HepG2 (cell line): ENCODE data around the gene MILR1. TPM values are rescaled to one million over a fixed set of nuclear protein-coding genes. Genes with fewer than 3 reads are reported as not detected.

Experiments
- ATAC-seq: fragments of 200-7000 bp; cut with Tn5 transposase; 3 replicates; pipeline ENCODE4 v1.9.1; 2020; ENCODE audit warnings: mild to moderate bottlenecking, moderate library complexity
- BruUV-seq: library from RNA; stranded (reverse); fragments of 400-500 nt; replicated peaks from 2 replicates; lab custom pipeline; 2021; lab: Mats Ljungman, UMichigan
- CTCF ChIA-PET: fragments of 300-600 bp; formaldehyde crosslinking; extraction: SDS; loops from one replicate; lab custom pipeline; 2021; ENCODE audit warnings: low total read pairs, inconsistent platforms, low intra/inter-chr PET ratio; lab: Yijun Ruan, JAX
- POLR2A ChIA-PET: fragments of 350-600 bp; sonication (Branson Sonifier 250); formaldehyde crosslinking; loops from one replicate; lab custom pipeline; 2020; ENCODE audit warnings: antibody characterized with exemption, inconsistent platforms; lab: Yijun Ruan, JAX
- DNase-seq: peaks from one replicate; pipeline ENCODE4 v3.0.0-alpha.2; 2015; ENCODE audit warnings: low spot score
- FAIRE-seq: peaks from 3 replicates; lab custom pipeline; 2011; peaks lifted over from hg19 to GRCh38; lab: Jason Lieb, UNC
- H2AFZ ChIP-seq: one replicate; pipeline ENCODE4 v1.6.1; 2011; ENCODE audit warnings: low read length, inconsistent platforms
- H3K27ac ChIP-seq: fragments of 300-600 bp; 3 replicates; pipeline ENCODE4 v1.8.0; 2011; ENCODE audit warnings: mixed run types, mild to moderate bottlenecking, mixed read lengths, low read length, inconsistent platforms; ENCODE audit not compliant: insufficient read depth; ENCODE audit errors: extremely low read length
- H3K27me3 ChIP-seq, 2 experiments: fragments of 200-600 bp in 1 of 2; 2 replicates in 1 of 2; 3 replicates in 1 of 2; pipeline versions ENCODE4 v1.6.0 to v1.8.0; 2011; ENCODE audit warnings: low read length in 2 of 2, mild to moderate bottlenecking in 2 of 2, moderate library complexity in 2 of 2, inconsistent platforms in 1 of 2; ENCODE audit not compliant: insufficient read depth in 2 of 2, control insufficient read depth in 1 of 2
- H3K36me3 ChIP-seq, 2 experiments: fragments of 200-600 bp in 1 of 2; replicated peaks in 1 of 2; 2 replicates in 1 of 2; 3 replicates in 1 of 2; pipeline versions ENCODE4 v1.5.1 to v1.8.0; 2011; ENCODE audit warnings: low read length in 2 of 2, inconsistent platforms in 1 of 2; ENCODE audit not compliant: insufficient read depth in 2 of 2, control insufficient read depth in 1 of 2
- H3K4me1 ChIP-seq: 2 replicates; pipeline ENCODE4 v1.5.1; 2012; ENCODE audit warnings: low read length, inconsistent platforms; ENCODE audit not compliant: insufficient read depth
- H3K4me2 ChIP-seq: 2 replicates; pipeline ENCODE4 v1.6.0; 2011; ENCODE audit warnings: low read depth, low read length, inconsistent platforms
- H3K4me3 ChIP-seq, 3 experiments: fragments of 200-600 bp in 1 of 3; sonication (generic), shearing (Covaris generic) in 1 of 3; replicated peaks in 1 of 3; 2 replicates each; pipeline ENCODE4 v1.5.1; 2011 to 2016; ENCODE audit warnings: low read length in 3 of 3, inconsistent platforms in 2 of 3, low read depth in 2 of 3, mild to moderate bottlenecking in 2 of 3, control low read depth in 1 of 3, mixed read lengths in 1 of 3; ENCODE audit not compliant: insufficient read depth in 1 of 3
- H3K79me2 ChIP-seq: one replicate; pipeline ENCODE4 v1.6.1; 2011; ENCODE audit warnings: low read length, inconsistent platforms; ENCODE audit not compliant: insufficient read depth
- H3K9ac ChIP-seq: 2 replicates; pipeline ENCODE4 v1.6.0; 2011; ENCODE audit warnings: mild to moderate bottlenecking, low read depth, low read length, inconsistent platforms; ENCODE audit not compliant: insufficient read depth
- H3K9me3 ChIP-seq: 2 replicates; pipeline ENCODE4 v1.5.1; 2012; ENCODE audit warnings: mild to moderate bottlenecking, low read length
- H4K20me1 ChIP-seq: 2 replicates; pipeline ENCODE4 v1.6.0; 2011; ENCODE audit warnings: inconsistent platforms, mild to moderate bottlenecking, low read length, moderate library complexity; ENCODE audit not compliant: insufficient read depth
- FOXM1 ChIP-seq: sonication (generic); formaldehyde crosslinking; IDR thresholded peaks from 2 replicates; pipeline ENCODE4 v1.5.0; 2020; ENCODE audit warnings: missing genetic modification reagents
- PPARG ChIP-seq: conservative IDR thresholded peaks from 2 replicates; pipeline ENCODE4 v1.6.1; 2016; ENCODE audit warnings: missing biosample characterization, missing genetic modification reagents
- PRPF4 ChIP-seq: fragments of 200-400 bp; formaldehyde crosslinking; IDR thresholded peaks from 2 replicates; pipeline ENCODE4 v1.6.1; 2016; ENCODE audit warnings: low read length, low read depth; ENCODE audit not compliant: poor library complexity, severe bottlenecking
- SOX13 ChIP-seq, 3 experiments: fragments of 450-650 bp in 1 of 3; sonication (generic) in 1 of 3; formaldehyde crosslinking in 1 of 3; IDR thresholded peaks in 2 of 3; conservative IDR thresholded peaks in 1 of 3; 2 replicates each; pipeline versions ENCODE4 v1.5.0 to v1.6.1; 2016 to 2020; ENCODE audit warnings: antibody characterized with exemption in 1 of 3, mild to moderate bottlenecking in 1 of 3, missing compliant biosample characterization in 1 of 3, missing genetic modification reagents in 1 of 3, moderate library complexity in 1 of 3
- TBP ChIP-seq: sonication (generic); formaldehyde crosslinking; IDR thresholded peaks from 2 replicates; pipeline ENCODE4 v1.5.0; 2020; ENCODE audit warnings: missing genetic modification reagents
- TBX3 ChIP-seq: fragments of 450-650 bp; IDR thresholded peaks from 2 replicates; pipeline ENCODE4 v1.6.1; 2017; ENCODE audit warnings: antibody characterized with exemption, mild to moderate bottlenecking, inconsistent platforms, borderline replicate concordance
- YEATS2 ChIP-seq: sonication (generic); formaldehyde crosslinking; IDR thresholded peaks from 2 replicates; pipeline ENCODE4 v1.4.0; 2020; ENCODE audit warnings: missing genetic modification reagents, borderline replicate concordance
- ZBTB10 ChIP-seq: sonication (generic); formaldehyde crosslinking; IDR thresholded peaks from 2 replicates; pipeline ENCODE4 v1.4.0; 2020; ENCODE audit warnings: missing genetic modification reagents, borderline replicate concordance
- ZBTB49 ChIP-seq: sonication (generic); formaldehyde crosslinking; IDR thresholded peaks from 2 replicates; pipeline ENCODE4 v1.4.0; 2020; ENCODE audit warnings: missing genetic modification reagents, borderline replicate concordance
- ZC3H4 ChIP-seq: sonication (generic); formaldehyde crosslinking; IDR thresholded peaks from 2 replicates; pipeline ENCODE4 v1.4.0; 2020; ENCODE audit warnings: missing genetic modification reagents, borderline replicate concordance
- ZNF205 ChIP-seq: IDR thresholded peaks from 2 replicates; pipeline ENCODE4 v1.6.1; 2018; ENCODE audit warnings: missing biosample characterization, missing genetic modification reagents
- ZNF362 ChIP-seq: sonication (generic); formaldehyde crosslinking; IDR thresholded peaks from 2 replicates; pipeline ENCODE4 v1.4.0; 2020; ENCODE audit warnings: missing genetic modification reagents, mild to moderate bottlenecking, borderline replicate concordance
- ZNF496 ChIP-seq: sonication (generic); formaldehyde crosslinking; IDR thresholded peaks from 2 replicates; pipeline ENCODE4 v1.8.1; 2023; ENCODE audit warnings: mild to moderate bottlenecking, moderate library complexity, missing genetic modification reagents; ENCODE audit not compliant: insufficient replicate concordance
- ZNF605 ChIP-seq: sonication (generic); formaldehyde crosslinking; IDR thresholded peaks from 2 replicates; pipeline ENCODE4 v1.8.0; 2022; ENCODE audit warnings: mild to moderate bottlenecking, missing genetic modification reagents
- WGBS: methylation state at CpG from one replicate; pipeline ENCODE4 v1.1.6; 2017; ENCODE audit warnings: low lambda C conversion rate; 5-methylcytosine and 5-hydroxymethylcytosine counted together
- in situ Hi-C: cut with HindIII; loops from 2 replicates; pipeline ENCODE4 v1.10.0; 2017; ENCODE audit warnings: low pct_unique_long_range_greater_than_20kb; ENCODE audit not compliant: extremely low pct_ligation_motif_present
- intact Hi-C: fragments of 100-400 bp; cut with micrococcal nuclease; formaldehyde crosslinking; loops from one replicate; pipeline ENCODE4 v1.10.0; 2022; ENCODE audit not compliant: unreplicated experiment
- polyA plus RNA-seq, 8 experiments: library from polyadenylated mRNA; depleted of rRNA in 3 of 8; stranded (reverse) in 7 of 8; unstranded in 1 of 8; fragments of >200 nt; fragmentation: Illumina TruSeq in 4 of 8; extraction: Trizol in 4 of 8; gene quantifications; 2 replicates each; pipeline versions ENCODE4 v1.2.1 to v1.2.3, GENCODE V29; 2011 to 2016; ENCODE audit warnings: low read depth in 4 of 8, missing spikeins in 1 of 8, mixed read lengths in 1 of 8; ENCODE audit not compliant: insufficient read depth in 1 of 8
- total RNA-seq, 5 experiments: library from RNA; depleted of rRNA; stranded (reverse); fragments of >200 nt; fragmentation: Illumina TruSeq; extraction: Trizol; gene quantifications; 2 replicates each; pipeline ENCODE4 v1.2.3, GENCODE V29; 2016; ENCODE audit warnings: low read depth in 1 of 5
- TF ChIP-seq, protein P1 (sequence below): sonication (generic); formaldehyde crosslinking; IDR thresholded peaks from 2 replicates; pipeline ENCODE4 v1.4.0; 2020; ENCODE audit warnings: missing genetic modification reagents, borderline replicate concordance

MILR1 gene
- total and polyA plus RNA-seq, 2 of the 13 experiments (the other 11 are each of a cell fraction or from before 2014, with no cell fraction given), result 0.27 to 1.7 TPM

DNA sequence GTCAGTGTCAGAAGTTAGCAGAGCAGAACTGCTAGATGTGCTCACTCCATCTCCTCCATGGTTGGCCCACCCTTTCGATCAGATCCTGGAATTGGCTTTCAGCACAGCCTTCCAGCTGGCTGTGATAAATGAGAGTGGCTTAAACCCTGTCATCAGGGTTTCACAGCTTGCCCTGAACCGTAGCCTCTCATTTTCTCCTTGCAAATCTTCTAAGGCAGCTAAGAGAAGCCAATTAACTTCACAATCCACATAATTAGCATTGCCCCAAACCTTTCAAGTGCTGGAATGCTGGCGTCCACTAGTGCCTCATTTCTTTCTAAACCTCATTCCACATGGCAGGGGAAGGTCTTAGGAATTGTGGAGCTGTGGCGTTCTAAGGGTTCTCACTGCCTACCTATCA, 21.7 kb downstream of the MILR1 start:
- Histone ChIP-seq H2AFZ (no peak overlapping the region), H3K4me3 (no peak overlapping the region), H3K4me2 (no peak overlapping the region), H4K20me1 (no peaks in the 10 kb centered on the region), H3K27ac (no peak overlapping the region), H3K27me3 (peaks cover 0 to 6% of the 10 kb centered on the region in 2 experiments; a peak in 1 of 5 replicates), H3K9ac (no peak overlapping the region), H3K79me2 (no peaks in the 10 kb centered on the region), H3K4me1 (no peaks in the 10 kb centered on the region), H3K9me3 (no peaks in the 10 kb centered on the region), H3K36me3 (no peaks in the 10 kb centered on the region)
- no peak for DNase-seq
- in situ Hi-C loops, result no loop called here
- FAIRE-seq, result no peak
- ChIA-PET POLR2A (no interaction called here), CTCF (no interaction called here)
- 45% methylated on average over 4 of the region's 4 CpGs for WGBS
- intact Hi-C loops, result no loop called here
- no peak; the same call in 2 of the 3 replicates for ATAC-seq
- no TSS peak for BruUV-seq
- TF ChIP-seq PPARG (CRISPR knock-in tag) (no peak), ZNF496 (CRISPR knock-in tag) (no peak), TBP (no peak), FOXM1 (CRISPR knock-in tag) (no peak), ZC3H4 (CRISPR knock-in tag) (no peak), ZNF362 (no peak), ZNF205 (CRISPR knock-in tag) (no peak), ZBTB49 (CRISPR knock-in tag) (no peak), ZNF605 (CRISPR knock-in tag) (no peak), TBX3 (no peak), YEATS2 (CRISPR knock-in tag) (no peak), PRPF4 (no peak), ZBTB10 (no peak), SOX13 (IDR thresholded peaks at IDR 0.05) (no peak), SOX13 (CRISPR knock-in tag; conservative IDR thresholded peaks at IDR 0.05 in 1 of 2, IDR thresholded peaks at IDR 0.05 in 1 of 2) (no peak)
- TF ChIP-seq, protein P1, sequence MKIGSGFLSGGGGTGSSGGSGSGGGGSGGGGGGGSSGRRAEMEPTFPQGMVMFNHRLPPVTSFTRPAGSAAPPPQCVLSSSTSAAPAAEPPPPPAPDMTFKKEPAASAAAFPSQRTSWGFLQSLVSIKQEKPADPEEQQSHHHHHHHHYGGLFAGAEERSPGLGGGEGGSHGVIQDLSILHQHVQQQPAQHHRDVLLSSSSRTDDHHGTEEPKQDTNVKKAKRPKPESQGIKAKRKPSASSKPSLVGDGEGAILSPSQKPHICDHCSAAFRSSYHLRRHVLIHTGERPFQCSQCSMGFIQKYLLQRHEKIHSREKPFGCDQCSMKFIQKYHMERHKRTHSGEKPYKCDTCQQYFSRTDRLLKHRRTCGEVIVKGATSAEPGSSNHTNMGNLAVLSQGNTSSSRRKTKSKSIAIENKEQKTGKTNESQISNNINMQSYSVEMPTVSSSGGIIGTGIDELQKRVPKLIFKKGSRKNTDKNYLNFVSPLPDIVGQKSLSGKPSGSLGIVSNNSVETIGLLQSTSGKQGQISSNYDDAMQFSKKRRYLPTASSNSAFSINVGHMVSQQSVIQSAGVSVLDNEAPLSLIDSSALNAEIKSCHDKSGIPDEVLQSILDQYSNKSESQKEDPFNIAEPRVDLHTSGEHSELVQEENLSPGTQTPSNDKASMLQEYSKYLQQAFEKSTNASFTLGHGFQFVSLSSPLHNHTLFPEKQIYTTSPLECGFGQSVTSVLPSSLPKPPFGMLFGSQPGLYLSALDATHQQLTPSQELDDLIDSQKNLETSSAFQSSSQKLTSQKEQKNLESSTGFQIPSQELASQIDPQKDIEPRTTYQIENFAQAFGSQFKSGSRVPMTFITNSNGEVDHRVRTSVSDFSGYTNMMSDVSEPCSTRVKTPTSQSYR (CRISPR knock-in tag), result no peak
